HG03354 (cell line): ENCODE measurements around the gene OR11A1.
"Not testable (repeated sequence)": the region's sequence is repeated elsewhere in the genome, so short reads cannot be mapped to it uniquely, and the experiment has no call there.

Source experiments
- ATAC-seq: cut with Tn5 transposase; IDR thresholded peaks from one replicate; pipeline ENCODE4 v1.9.1; 2021; ENCODE audit warnings: mild to moderate bottlenecking; ENCODE audit not compliant: unreplicated experiment, poor library complexity, severe bottlenecking

Gene OR11A1

GRCh38 chr6:29483735-29484134 lies 26.9 kb upstream of the OR11A1 start:
- ATAC-seq = no peak

GRCh38 chr6:29483186-29483585 lies 26.3 kb upstream of the OR11A1 start:
- ATAC-seq = no peak

- no peak for ATAC-seq
These were observed 22.7 kb upstream of the OR11A1 start for GRCh38 chr6:29479560-29479959.

- ATAC-seq = no peak
These were observed 21.9 kb upstream of the OR11A1 start for GRCh38 chr6:29478740-29479139.

- ATAC-seq = no peak
These were observed 21.1 kb upstream of the OR11A1 start for GRCh38 chr6:29477923-29478450.

- no peak for ATAC-seq
These were observed 18.1 kb upstream of the OR11A1 start for GRCh38 chr6:29474996-29475395.

- ATAC-seq = no peak
These were observed 9.4 kb upstream of the OR11A1 start for GRCh38 chr6:29466241-29466640.

GRCh38 chr6:29465801-29466200 lies 8.9 kb upstream of the OR11A1 start:
- ATAC-seq = no peak

GRCh38 chr6:29465279-29465678 lies 8.4 kb upstream of the OR11A1 start:
- no peak for ATAC-seq

GRCh38 chr6:29462022-29462421 lies 5.2 kb upstream of the OR11A1 start:
- no peak for ATAC-seq

- no peak for ATAC-seq
These were observed 4.3 kb upstream of the OR11A1 start for GRCh38 chr6:29461021-29461814.

GRCh38 chr6:29451471-29452193 lies 5.2 kb downstream of the OR11A1 start:
- no peak for ATAC-seq

- no peak for ATAC-seq
These were observed 9.2 kb downstream of the OR11A1 start for GRCh38 chr6:29447670-29448069.

GRCh38 chr6:29444031-29444430 lies 12.8 kb downstream of the OR11A1 start:
- ATAC-seq = not testable (repeated sequence)

GRCh38 chr6:29442719-29443118 lies 14.2 kb downstream of the OR11A1 start:
- no peak for ATAC-seq

GRCh38 chr6:29439006-29439405 lies 17.9 kb downstream of the OR11A1 start, which contains the start of gene OR10C1:
OR10C1 (plus strand) TSS chr6:29439306; CDS start chr6:29440016, 710 bp downstream.
- ATAC-seq = no peak

- not testable (repeated sequence) for ATAC-seq
These were observed 20.1 kb downstream of the OR11A1 start for GRCh38 chr6:29436730-29437129.

GRCh38 chr6:29426654-29427053 lies 30.2 kb downstream of the OR11A1 start:
- no peak for ATAC-seq

- no peak for ATAC-seq
These were observed 31.8 kb downstream of the OR11A1 start for GRCh38 chr6:29425075-29425474.

GRCh38 chr6:29424575-29424974 lies 32.3 kb downstream of the OR11A1 start:
- ATAC-seq = no peak

GRCh38 chr6:29424168-29424567 lies 32.7 kb downstream of the OR11A1 start:
- ATAC-seq = no peak
